Cerebellar nuclear complex (tissue), 1 donor: ENCODE measurements around the gene ELFN1.

ENCODE experiments used
- DNase-seq, 2 experiments: peaks; one replicate each; lab custom pipeline; 2025; lab: John Stamatoyannopoulos, UW

ELFN1 gene

DNA sequence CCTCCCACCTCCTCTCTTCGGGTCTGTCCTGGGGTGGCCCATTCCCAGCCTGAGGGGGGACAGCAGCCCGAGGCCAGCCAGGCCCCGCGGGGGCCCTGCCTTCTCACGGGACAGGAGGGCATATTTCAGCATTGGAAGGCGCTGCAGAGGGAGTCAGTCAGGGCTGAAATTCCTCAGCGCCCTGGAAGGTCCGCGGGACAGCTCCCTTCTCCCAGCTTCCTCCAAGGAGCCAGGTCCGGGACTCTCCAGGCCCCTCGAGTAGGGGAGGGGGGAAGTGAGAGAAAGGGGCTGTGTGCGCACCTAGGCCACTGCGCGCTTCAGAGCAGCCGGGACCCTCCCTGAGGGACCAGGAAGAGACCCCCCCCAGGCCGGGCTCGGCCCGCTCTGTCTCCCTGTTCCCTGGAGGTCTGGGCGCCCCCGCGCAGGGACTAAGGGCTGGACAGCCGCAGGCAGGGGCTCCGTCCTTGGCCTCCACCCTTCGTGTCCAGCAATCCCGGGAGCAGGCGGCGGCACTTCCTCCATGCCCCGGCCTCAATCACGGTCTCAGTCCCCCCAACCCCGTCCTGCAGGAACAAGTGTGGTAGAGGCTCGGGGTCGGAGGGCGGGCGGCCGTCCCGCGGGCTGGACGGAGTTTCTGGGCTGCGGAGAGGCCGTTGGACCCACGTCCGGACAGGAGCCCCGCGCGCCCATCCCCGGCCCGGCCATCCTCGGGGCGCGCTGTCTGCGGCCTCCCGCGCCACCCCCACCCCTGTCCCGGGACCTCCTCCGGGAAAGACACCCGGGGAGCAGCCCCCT, 6.0 kb upstream of the ELFN1 start:
- DNase-seq, result no peak

DNA sequence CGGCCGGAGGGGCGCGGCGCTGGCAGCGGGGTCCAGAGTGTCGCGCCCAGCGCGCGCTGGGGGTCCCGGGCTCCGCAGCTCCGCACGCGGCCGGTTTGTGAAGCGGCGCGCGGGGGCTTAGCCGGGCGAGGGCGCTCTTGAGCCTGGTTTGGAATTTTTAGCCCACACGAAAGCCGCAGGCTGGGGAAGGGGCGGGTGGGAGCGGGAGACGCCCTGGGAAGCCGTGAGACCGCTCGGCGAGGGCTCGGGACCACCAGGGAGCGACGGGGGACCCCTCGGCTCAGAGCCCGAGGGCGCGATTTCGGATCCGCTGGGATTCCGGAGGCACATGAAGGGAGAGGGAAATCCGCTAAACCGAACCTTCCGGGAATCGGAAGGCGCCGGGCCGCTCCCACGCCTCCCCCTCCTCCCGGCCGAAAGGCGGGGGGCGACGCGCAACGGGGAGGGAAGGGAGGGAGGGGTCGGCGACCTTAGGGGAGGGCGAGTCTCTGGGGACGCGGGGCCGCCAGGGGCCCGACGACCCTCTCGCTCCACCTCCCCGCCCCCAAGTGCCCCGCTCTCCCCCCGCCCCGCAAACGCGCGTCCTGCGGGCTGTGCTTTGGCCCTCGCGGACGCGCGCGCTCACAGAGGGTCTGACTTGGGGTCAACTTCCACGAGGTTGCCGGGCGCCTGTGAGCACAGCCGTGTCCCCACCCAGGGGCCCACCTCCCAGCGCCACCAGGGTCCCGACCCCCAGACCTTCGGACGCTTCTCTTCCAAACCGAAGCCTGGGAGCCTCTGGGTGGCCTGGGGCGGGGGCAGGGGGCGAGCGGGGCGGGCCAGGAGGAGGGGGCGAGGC, 5.1 kb upstream of the ELFN1 start:
- DNase-seq, result no peak

DNA sequence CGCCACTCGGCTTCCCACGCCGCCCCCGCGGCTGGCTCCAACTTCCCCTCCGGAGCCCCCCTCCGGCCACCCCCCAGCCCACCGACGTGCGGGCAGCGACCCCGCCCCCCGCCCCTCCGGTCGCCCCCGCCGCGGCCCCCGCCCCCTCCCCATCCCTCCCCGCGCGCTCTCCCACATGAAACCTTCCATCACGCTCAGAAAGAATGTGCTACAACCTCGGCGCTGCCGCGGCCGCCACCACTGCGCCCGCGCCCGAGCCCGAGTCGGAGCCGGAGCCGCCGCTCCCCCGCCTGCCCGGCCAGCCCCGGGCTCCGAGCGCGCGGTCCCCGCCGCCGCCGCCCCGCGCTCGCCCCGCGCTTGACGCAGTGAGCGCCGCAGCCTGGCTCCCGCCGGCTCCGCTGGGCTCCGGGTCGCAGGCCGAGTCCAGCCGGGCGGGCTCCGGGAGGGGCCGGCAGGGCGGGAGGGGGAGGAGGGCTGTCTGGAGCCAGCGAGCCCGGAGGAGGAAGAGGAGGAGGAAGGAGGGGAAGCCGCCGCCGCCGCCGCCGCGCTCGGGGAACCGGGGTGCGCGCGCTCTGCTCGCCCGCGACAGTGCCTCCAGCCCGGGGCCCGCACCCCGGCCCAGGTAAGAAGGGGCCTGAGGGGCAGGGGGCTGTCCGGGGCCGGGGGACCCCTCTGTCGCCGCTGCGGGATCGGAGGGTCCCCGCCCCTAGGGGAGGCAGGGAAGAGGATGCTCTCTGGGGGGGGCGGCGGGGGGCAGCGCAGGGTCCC, 4.3 kb upstream of the ELFN1 start:
- DNase-seq, result no peak

DNA sequence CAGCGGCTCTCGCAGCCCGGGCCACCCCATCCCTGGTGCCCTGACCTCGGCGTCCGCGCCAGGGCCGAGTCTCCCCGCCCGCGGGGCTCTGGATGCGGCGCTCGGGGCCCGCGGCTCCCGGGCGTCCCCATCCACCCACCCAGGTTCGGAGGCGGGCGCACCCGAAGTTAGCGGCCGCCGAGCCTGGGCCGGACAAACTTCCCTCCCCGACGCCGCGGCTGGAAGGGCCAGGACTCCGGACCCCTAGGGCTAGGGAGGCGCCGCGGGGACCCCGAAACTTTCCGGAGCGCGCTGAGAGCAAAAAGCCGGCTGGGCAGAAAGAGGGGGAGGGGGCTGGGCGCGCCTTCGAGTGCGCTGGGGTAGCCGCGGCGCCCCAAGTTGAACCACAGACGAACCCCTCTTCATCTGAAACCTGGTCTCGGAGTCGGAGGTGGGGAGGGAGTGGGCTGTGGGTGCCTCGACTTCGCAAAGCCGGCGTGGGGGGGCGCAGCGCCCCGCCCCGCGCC, 3.7 kb upstream of the ELFN1 start:
- DNase-seq, result no peak

DNA sequence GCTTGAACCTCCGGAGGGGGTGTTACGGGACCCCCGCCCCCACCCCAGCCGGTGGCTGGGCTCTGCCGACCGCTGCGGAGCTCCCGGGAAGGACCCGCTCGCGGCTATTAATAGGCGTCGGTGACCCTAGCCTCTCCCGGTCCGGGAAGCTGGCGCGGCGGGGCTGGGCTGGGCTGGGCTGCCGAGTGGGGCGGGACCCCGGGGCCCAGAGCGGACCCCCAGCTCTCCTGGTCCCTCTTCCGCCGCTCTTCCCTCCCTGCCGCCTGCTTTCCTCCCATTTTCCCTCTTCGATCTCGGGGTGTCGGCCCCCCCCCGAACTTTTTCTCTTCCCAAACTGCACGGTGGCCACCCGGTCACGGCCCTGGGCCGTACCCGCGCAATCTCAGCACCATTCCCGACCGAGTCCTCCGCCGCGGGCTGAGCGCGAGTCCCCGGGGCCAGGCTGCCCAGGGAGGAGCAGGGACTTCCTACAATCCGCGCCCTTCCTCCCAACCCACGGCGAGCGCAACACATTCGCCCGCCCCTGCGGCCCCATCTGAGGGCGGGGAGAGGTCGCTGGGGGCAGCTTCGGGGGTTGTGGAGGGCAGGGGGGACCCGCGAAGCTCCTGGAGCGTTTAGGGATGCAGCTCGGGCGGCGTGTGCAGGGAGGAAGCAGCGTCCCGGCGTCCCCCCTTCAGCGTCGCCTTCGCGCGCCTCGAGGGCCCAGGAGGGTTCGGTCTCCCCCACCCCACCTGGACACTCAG, 3.1 kb upstream of the ELFN1 start:
- DNase-seq, result no peak

DNA sequence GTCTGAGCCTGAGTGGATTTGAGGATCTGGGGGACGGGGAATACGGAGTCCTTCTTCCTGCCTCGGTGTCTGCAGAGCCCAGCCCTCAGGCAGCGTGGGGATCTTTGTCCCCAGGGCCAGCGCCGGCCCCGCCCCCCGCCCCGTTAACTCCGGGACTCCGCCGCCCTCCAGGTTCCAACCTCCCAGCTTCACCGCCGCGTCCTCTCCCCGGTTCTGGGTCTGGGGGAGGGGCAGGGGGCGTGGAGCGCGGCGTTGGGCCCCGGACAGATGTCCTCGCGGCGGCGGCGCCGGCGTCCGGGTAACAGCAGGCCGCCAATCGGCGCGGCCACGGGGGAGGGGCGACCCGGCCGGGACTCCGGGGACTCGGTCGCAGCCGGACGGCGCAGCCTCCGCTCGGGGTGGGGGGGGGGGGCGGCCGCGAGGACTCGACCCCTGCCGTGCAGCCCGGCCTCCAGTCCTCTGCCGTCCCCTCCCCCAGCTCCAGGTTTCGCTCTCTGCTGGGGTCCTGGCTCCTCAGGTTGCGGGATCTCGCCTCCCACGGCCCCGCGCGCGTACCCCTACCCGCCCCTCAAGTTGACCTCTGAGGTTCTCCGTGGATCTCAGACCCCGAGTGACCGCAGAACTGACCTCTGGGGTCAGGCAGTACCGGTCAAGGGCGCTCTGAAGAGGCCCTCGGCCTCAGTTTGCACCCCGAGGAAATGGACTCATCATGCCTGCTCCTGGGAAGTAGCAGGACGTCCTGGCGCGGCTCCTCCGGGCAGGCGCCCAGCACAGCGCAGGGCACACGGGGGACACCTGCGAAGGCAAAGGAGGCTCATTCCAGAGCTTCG, 2.3 kb upstream of the ELFN1 start:
- no peak for DNase-seq

DNA sequence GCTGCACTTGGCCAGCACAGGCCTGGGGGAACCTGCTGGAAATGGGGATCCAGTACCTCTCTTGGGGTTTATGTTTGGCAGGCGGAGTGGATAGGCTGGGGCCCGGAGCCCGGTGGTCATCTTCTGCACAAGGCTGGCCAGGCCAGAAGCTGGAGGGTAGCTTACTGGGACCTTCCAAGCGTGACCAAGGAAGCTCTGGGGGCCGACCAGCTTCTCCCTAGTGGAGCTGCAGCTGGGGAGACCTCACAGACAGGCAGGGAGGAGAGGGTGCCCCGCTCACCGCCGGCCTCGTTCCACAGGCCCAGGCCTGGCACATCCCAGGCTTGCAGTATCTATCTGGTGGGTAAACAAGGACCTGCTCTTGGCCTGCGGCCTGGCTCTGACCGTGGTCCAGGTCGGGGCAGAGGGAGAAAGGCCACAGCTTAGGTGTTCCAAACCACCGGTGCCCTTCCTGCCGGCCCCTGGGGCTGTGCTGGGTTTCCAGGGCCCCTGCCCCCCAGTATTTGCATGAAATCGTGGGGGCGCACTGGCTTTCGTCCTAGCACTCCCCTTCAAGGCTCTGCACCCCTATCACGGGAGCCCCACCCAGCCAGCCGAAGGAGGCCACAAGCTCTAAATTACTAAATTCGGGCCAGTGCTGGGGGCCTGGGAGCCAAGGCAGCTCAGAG, 1.5 kb upstream of the ELFN1 start:
- no peak for DNase-seq

DNA sequence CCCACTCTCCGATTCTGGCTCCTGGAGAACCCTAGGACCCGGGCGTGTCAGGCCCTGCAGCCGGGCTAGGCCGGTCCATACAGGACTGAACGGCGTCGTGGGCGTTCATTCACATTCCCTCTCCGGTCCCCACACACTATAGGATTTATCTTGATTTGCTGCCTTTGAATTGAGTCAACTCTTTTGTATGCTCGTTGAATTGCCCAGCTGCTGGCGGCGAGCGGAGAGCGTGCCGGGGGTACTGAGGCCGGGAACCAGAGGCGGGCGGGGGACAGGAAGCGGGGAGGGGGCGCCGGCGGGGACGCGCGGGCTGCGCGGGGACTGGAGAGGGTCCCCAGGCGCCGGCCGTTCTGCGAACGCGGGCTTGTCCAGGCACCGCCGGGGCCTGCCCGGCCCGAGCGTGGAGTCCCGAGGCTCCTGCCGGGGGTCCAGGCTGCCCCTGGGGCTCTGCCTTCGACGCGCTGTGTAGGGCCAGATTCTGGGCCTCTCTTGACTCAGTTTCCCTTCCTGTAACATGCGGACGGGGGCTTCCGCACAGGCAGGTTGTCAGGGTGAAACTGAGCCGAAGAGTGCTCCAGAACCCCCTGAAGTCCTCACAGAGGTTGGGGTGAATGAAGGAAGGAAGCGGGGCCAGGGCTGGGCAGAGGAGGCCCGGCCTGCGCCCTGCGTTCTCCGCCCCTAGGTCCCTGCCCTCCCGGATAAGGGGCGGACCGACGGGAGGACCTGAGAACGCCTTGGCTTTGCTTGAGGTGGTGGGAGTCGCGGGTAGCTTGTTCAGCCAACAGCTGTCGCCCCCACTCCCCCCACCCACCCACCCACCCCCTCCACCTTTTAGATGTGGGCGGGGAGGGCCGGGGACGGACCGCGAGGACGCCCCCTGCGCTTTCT, 769 bp upstream of the ELFN1 start:
- DNase-seq, result no peak

DNA sequence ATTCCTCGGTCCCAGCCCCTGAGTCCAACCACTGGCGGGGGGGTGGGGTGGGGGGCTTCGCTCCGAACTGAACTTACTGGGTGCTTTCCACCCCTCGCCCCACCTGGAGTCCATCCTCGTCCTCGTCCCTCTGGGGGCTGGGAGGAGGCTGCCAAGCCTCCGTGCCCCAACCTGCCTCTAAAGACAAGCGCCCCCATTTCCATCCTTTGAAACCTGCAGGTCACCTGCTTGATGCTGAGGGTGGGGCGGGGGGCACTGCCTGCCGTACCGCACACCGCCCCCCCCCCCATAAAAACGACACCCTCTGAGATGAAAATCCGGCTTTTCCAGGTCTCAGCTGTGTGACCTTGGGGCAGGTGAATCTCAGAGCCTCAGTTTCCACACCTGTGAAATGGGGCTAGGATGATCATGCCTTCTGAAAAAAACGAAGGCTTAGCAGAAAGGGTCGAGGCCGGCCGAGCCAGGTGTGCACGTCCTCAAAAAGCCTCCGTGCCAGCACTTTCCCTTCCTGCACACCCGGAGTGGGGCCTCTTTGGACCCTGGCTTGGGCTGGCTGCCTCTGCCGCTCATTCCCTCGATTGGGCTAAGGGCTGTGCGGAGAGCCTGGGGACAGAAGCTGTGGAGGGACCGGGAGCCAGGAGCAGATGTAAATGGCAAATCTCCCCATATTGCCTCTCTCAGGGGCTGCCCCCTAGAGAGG, 967 bp downstream of the ELFN1 start:
- no peak for DNase-seq

DNA sequence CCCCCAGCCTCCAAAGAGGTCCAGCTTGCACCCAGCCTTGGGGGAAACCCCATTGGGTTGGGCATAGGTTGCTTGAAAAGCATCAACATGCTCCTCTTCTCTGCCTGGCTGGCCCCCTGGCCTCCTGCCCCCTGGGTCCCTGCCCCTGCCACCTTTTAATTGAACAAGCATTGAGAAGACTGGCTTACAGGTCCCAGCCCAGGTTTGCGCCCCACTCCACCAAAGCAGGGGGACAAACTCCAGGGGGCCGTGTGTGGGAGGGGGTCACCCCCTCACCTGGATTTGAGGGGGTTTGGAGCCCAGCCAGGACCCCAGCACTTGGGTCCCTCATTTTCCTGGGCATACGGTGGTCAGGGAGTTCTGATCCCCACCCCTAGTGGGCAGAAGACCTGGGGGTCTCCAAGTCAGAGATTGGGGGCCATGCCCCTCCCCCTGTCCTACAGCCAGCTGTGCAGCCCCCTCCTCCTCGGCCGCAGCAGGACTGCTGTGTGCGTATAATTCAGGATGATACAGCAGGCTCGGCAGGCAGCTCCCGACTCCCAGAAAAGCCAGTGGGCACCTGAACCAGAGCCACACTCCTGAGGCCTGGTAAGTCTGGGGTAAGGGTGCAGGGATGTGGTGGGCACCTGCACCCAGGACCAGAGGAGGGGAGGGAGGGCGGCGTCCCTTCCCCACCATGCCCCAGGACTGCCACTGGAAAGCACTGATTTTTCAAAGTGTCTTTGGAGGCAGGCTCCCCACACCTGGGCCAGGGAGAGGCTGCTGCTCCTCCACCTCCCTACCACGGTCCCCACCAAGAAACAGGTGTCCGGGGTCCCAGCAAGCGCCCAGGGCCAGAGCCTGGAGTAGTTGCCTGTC, 1.7 kb downstream of the ELFN1 start:
- no peak for DNase-seq

DNA sequence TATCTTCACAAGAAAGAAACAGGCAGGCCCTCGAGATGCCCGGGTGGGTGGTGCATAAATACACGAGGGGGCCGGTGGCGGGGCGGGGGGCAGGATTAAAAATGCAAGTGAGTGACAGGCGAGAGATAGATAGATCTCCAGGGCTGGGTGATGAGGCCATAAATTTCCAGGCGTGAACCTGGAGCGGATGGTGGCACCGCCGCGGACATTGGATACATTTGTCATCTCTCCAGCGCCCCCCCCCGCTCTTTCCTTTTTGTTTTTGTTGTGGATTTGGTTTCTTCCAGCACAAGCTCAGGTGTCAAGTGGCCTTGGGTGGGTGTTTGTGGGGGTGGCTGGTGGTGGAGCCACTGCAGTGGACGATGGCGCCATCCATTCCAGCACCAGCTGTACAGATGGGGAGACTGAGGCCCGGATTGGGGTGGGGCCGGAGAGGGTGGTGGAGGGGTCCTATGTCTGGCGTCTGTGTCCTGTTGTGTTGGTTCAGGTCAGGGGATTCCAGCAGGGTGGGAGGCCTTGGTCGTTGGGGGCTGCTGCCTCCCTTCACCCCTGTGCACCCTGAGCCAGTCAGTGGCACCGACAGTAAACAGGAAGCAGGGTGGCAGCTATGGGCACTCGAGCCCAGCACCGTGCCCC, 2.9 kb downstream of the ELFN1 start:
- DNase-seq, result no peak

DNA sequence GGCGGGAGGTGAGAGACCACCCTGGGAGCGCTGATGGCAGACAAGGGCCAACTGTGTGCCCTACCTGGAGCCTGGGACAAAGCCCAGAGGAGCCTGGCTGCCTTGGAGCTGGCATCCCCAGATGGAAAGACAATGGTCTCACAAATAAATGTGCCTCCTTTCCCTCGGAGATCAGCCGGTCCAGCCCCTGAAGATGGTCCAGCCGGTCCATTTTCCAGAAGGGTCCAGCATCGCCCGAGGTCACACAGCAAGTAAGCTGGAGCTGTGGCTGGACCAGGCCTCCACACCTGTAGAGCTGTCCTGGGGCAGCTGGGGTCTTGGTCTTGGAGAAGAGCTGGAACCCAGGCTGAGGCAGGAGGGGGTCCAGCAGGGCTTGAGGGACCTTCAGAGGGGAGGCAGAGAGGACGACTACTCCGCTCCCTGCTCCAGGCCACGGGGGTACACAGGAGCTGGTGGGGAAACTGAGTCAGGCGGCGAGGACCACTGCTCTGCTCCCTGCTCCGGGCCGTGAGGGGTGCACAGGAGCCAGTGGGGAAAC, 3.6 kb downstream of the ELFN1 start:
- DNase-seq, result no peak

DNA sequence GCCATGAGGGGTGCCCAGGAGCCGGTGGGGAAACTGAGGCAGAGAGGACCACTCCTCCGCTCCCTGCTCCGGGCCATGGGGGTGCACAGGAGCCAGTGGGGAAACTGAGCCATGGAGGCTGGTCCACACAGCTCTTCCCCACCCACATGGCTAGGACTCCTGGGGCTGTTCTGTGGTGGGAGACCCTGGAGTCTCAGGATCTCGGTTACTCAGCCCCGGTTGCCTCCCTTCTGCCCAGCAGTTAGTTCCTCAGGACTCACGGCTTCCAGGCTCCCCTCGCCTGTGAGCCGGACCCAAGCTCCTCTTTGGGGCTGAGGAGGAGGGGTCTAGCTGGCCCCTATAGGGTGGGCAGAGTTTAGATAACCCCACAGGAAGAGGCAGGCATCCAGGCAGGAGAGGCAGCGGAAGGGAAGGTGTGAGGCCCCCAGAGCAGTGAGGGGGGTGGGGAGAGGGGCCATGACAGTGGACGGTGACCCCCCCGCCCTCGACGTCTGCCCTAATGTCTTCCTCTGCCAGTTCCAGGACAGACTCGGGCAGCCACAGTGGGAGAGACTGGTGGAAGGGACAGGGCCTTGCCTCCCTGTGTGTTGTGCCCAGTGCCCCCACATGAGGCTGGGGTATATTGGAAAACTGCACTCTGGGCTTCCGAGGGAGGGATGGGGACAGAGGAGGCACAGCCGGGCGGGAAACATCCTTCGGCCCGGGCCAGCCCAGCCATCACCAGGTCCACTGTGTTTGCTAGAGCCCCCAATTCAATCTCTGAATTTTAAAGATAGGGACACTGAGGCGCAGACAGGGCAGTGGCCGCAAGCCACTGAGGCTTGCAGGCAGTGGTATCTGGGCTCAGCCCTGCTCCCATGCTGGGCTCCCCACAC, 4.3 kb downstream of the ELFN1 start:
- no peak for DNase-seq

DNA sequence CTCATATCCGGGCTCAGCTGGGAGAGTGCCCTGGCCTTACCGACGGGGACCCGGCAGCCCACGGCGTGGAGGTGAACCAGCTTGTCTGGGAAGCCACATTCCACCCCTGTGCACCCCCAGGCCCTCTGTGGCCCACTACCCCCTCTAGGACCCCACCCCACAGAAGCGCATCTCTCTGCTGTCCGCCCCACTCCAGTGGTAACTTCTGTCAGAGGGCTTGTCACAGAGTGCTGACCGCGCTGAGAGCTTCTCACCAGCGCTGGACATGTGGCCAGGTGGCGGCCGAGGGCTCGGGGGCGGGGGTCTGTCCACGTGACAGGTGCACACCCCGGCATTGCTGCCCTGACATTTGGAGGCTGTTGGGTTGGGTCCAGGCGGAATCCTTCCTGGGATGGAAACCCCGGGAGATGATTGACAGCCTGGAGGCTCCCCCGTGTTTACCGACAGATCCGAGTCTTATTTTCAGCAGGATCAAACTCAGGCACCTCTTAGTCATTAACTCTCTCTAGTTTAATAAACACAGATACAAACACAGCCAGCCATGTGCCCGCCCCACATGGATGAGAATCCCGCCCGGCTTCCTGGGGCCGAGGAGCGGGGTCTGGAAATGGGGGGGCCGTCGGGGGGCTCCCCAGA, 5.1 kb downstream of the ELFN1 start:
- no peak for DNase-seq
